MG63 (cell line): ENCODE measurements around the gene GCM1. TPM values are rescaled to one million over a fixed set of nuclear protein-coding genes. Genes with fewer than 3 reads are reported as not detected.
A peak's percentile ranks its signal among the peaks of the same experiment; 100 is the strongest.

Source experiments
- DNase-seq: peaks from one replicate; pipeline ENCODE4 v3.0.0-alpha.2; 2020
- H3K27me3 ChIP-seq: fragments of 250-450 bp; sonication (Bioruptor Pico); 2 replicates; pipeline ENCODE4 v1.5.1; 2020; ENCODE audit warnings: mild to moderate bottlenecking, moderate library complexity
- H3K36me3 ChIP-seq: fragments of 250-450 bp; sonication (Bioruptor Pico); 2 replicates; pipeline ENCODE4 v1.5.1; 2020; ENCODE audit warnings: mild to moderate bottlenecking, moderate library complexity
- H3K4me3 ChIP-seq: fragments of 250-450 bp; sonication (Bioruptor Pico); 2 replicates; pipeline ENCODE4 v1.5.1; 2020; ENCODE audit warnings: mild to moderate bottlenecking, moderate library complexity
- H3K9me3 ChIP-seq: fragments of 250-450 bp; sonication (Bioruptor Pico); 2 replicates; pipeline ENCODE4 v1.5.1; 2020; ENCODE audit warnings: mild to moderate bottlenecking, moderate library complexity
- total RNA-seq: library from RNA; depleted of rRNA; stranded (reverse); fragments of >200 nt; shearing (Covaris generic); gene quantifications from 2 replicates; pipeline ENCODE4 v1.2.3, GENCODE V29; 2014; ENCODE audit warnings: low replicate concordance; rRNA removed

The GCM1 gene
- not detected in 2 replicates for total RNA-seq

GRCh38 chr6:53148684-53149083 is at the start of gene GCM1:
TSS of gene GCM1 (minus strand) at chr6:53148841. CDS start at chr6:53145632, 3,209 bp downstream.
- H3K9me3 ChIP-seq = no peaks in the 10 kb centered on the region
- no peaks in the 10 kb centered on the region for H3K27me3 ChIP-seq
- no peak for DNase-seq
- H3K36me3 ChIP-seq = no peaks in the 10 kb centered on the region
- H3K4me3 ChIP-seq = no peak within 1 kb of the TSS

- H3K9me3 ChIP-seq = no peaks in the 10 kb centered on the region
- no peaks in the 10 kb centered on the region for H3K36me3 ChIP-seq
- no peak for DNase-seq
- no peaks in the 10 kb centered on the region for H3K27me3 ChIP-seq
- no peak overlapping the region for H3K4me3 ChIP-seq
These were observed 48.9 kb upstream of the GCM1 start for GRCh38 chr6:53197553-53197952.

- Histone ChIP-seq H3K9me3 (no peaks in the 10 kb centered on the region), H3K27me3 (no peaks in the 10 kb centered on the region), H3K4me3 (no peak overlapping the region), H3K36me3 (no peaks in the 10 kb centered on the region)
- no peak for DNase-seq
These were observed 46.4 kb upstream of the GCM1 start for GRCh38 chr6:53195048-53195447.

- H3K9me3 ChIP-seq = no peaks in the 10 kb centered on the region
- no peak overlapping the region for H3K4me3 ChIP-seq
- no peaks in the 10 kb centered on the region for H3K36me3 ChIP-seq
- H3K27me3 ChIP-seq = no peaks in the 10 kb centered on the region
- DNase-seq = no peak
These were observed 44.1 kb upstream of the GCM1 start for GRCh38 chr6:53192682-53193188.

GRCh38 chr6:53189554-53189953 is 40.9 kb upstream of the GCM1 start:
- Histone ChIP-seq H3K36me3 (no peaks in the 10 kb centered on the region), H3K4me3 (no peak overlapping the region), H3K27me3 (no peaks in the 10 kb centered on the region), H3K9me3 (no peaks in the 10 kb centered on the region)
- DNase-seq = peak; percentile 71

- H3K36me3 ChIP-seq = no peaks in the 10 kb centered on the region
- no peaks in the 10 kb centered on the region for H3K27me3 ChIP-seq
- DNase-seq = no peak
- no peaks in the 10 kb centered on the region for H3K9me3 ChIP-seq
- H3K4me3 ChIP-seq = no peak overlapping the region
These were observed 40.2 kb upstream of the GCM1 start for GRCh38 chr6:53188833-53189232.

- no peak for DNase-seq
- Histone ChIP-seq H3K9me3 (no peaks in the 10 kb centered on the region), H3K27me3 (no peaks in the 10 kb centered on the region), H3K4me3 (no peak overlapping the region), H3K36me3 (no peaks in the 10 kb centered on the region)
These were observed 32.0 kb upstream of the GCM1 start for GRCh38 chr6:53180678-53181077.

- Histone ChIP-seq H3K36me3 (no peaks in the 10 kb centered on the region), H3K4me3 (no peak overlapping the region), H3K9me3 (no peaks in the 10 kb centered on the region), H3K27me3 (no peaks in the 10 kb centered on the region)
- no peak for DNase-seq
These were observed 31.5 kb upstream of the GCM1 start for GRCh38 chr6:53179961-53180651.

GRCh38 chr6:53178837-53179432 is 30.3 kb upstream of the GCM1 start:
- no peak for DNase-seq
- H3K27me3 ChIP-seq = no peaks in the 10 kb centered on the region
- no peaks in the 10 kb centered on the region for H3K9me3 ChIP-seq
- H3K36me3 ChIP-seq = no peaks in the 10 kb centered on the region
- no peak overlapping the region for H3K4me3 ChIP-seq

- Histone ChIP-seq H3K27me3 (no peaks in the 10 kb centered on the region), H3K9me3 (no peaks in the 10 kb centered on the region), H3K4me3 (no peak overlapping the region), H3K36me3 (no peaks in the 10 kb centered on the region)
- DNase-seq = no peak
These were observed 26.4 kb upstream of the GCM1 start for GRCh38 chr6:53175027-53175426.

GRCh38 chr6:53172468-53172803 is 23.8 kb upstream of the GCM1 start:
- H3K27me3 ChIP-seq = no peaks in the 10 kb centered on the region
- no peaks in the 10 kb centered on the region for H3K9me3 ChIP-seq
- no peaks in the 10 kb centered on the region for H3K36me3 ChIP-seq
- H3K4me3 ChIP-seq = no peak overlapping the region
- no peak for DNase-seq

GRCh38 chr6:53171605-53172467 is 23.2 kb upstream of the GCM1 start:
- Histone ChIP-seq H3K9me3 (no peaks in the 10 kb centered on the region), H3K36me3 (no peaks in the 10 kb centered on the region), H3K27me3 (no peaks in the 10 kb centered on the region), H3K4me3 (no peak overlapping the region)
- peak; percentile 58 for DNase-seq

GRCh38 chr6:53168516-53169267 is 20.1 kb upstream of the GCM1 start:
- Histone ChIP-seq H3K27me3 (no peaks in the 10 kb centered on the region), H3K4me3 (no peak overlapping the region), H3K36me3 (no peaks in the 10 kb centered on the region), H3K9me3 (no peaks in the 10 kb centered on the region)
- DNase-seq = peak; percentile 31

GRCh38 chr6:53165293-53165692 is 16.7 kb upstream of the GCM1 start:
- Histone ChIP-seq H3K27me3 (no peaks in the 10 kb centered on the region), H3K36me3 (no peaks in the 10 kb centered on the region), H3K9me3 (no peaks in the 10 kb centered on the region), H3K4me3 (no peak overlapping the region)
- DNase-seq = no peak

GRCh38 chr6:53162606-53163005 is 14.0 kb upstream of the GCM1 start:
- no peaks in the 10 kb centered on the region for H3K36me3 ChIP-seq
- no peaks in the 10 kb centered on the region for H3K27me3 ChIP-seq
- no peaks in the 10 kb centered on the region for H3K9me3 ChIP-seq
- DNase-seq = no peak
- no peak overlapping the region for H3K4me3 ChIP-seq

- Histone ChIP-seq H3K36me3 (no peaks in the 10 kb centered on the region), H3K4me3 (no peak overlapping the region), H3K9me3 (no peaks in the 10 kb centered on the region), H3K27me3 (no peaks in the 10 kb centered on the region)
- no peak for DNase-seq
These were observed 12.9 kb upstream of the GCM1 start for GRCh38 chr6:53161481-53162009.
